ENCODE data around the gene UNC50.

The UNC50 gene

GRCh38 chr2:98583816-98584618, 24.4 kb upstream of the UNC50 start:
- no peaks in the 10 kb centered on the region for H3K27me3 Mint-ChIP-seq (ENCODE audit: low read depth, poor library complexity)
- H3K27ac Mint-ChIP-seq = peak overlapping the region; percentile 80
- TF ChIP-seq CTCF (IDR thresholded peaks at IDR 0.05) = no peak
- no peak overlapping the region for H3K4me3 Mint-ChIP-seq
- peaks cover 43% of the 10 kb centered on the region for H3K4me1 Mint-ChIP-seq
- H3K9me3 Mint-ChIP-seq = no peaks in the 10 kb centered on the region
- DNase-seq = no peak
- peaks cover 13% of the 10 kb centered on the region for H3K36me3 Mint-ChIP-seq (ENCODE audit: low read depth)

GRCh38 chr2:98585386-98585785, 23.0 kb upstream of the UNC50 start:
- no peak overlapping the region for H3K27ac Mint-ChIP-seq
- TF ChIP-seq CTCF (IDR thresholded peaks at IDR 0.05) = no peak

DNA sequence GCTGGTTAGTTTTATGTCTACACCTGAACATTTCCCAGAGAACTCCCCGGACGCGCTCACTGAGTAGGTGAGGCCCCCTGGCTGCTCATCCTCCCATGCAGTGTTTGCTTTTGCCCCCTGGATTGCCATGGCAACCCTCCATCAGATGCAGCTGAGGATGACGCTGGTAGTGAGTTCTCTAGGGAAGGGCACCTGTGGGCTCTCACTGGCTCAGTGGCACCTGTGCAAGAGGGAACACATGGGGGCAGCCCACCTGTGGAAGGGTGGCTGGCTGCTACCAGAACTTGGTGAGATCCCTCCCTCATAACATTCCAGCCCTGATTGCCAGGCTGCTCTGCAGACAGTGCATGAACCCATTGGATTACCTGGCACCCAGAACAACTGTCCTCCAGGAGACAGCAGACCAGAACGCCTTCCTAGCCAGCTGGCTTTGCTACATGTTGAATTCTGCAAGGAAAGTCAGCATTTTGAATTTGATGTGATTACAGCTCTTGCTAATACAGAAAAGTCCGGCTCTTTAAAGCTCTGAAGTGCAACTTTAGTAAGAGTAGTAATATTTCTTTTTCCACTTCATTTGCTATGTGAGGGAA, 21.7 kb upstream of the UNC50 start:
- Mint-ChIP-seq H3K27ac (peak overlapping the region; percentile 82), H3K4me1 (peaks cover 48% of the 10 kb centered on the region), H3K9me3 (no peaks in the 10 kb centered on the region), H3K4me3 (peak overlapping the region; percentile 28), H3K36me3 (ENCODE audit: low read depth) (peaks cover 26% of the 10 kb centered on the region), H3K27me3 (ENCODE audit: low read depth, poor library complexity) (no peaks in the 10 kb centered on the region)
- DNase-seq = peak; percentile 32
- TF ChIP-seq CTCF (IDR thresholded peaks at IDR 0.05) = no peak

More at GRCh38 chr2:98585386-98585785, 23.0 kb upstream of the UNC50 start:
- Mint-ChIP-seq H3K4me3 (no peak overlapping the region), H3K9me3 (no peaks in the 10 kb centered on the region), H3K36me3 (ENCODE audit: low read depth) (peaks cover 13% of the 10 kb centered on the region), H3K4me1 (peaks cover 48% of the 10 kb centered on the region), H3K27me3 (ENCODE audit: low read depth, poor library complexity) (no peaks in the 10 kb centered on the region)
- DNase-seq = no peak

DNA sequence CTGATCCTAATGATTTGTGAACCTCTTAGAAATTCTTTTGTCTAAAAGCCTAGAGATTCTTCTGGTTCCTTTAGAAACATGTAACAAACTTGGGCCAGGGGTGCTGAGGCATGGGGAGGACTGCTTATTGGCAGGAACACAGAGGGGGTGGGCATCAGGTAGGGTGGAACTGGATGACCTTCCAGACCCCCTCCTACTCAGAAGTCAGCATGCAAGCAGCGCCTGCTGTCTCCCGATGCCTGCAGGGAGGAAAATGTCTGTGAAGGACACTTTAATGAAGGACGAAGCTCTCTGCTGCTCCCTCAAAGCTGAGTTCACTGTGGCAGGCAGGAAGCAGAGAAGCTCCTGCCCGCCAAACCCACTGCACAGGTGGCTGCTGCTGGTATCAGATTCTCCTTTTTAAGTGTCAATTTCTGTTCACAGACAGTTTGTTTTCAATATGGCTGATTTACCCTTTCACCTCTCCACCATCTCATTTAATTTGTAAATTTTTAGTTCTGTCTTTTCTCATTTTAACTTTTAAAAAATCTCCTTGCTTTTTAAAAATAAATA, 19.4 kb upstream of the UNC50 start:
- no peak for TF ChIP-seq CTCF (IDR thresholded peaks at IDR 0.05)
- H3K4me3 Mint-ChIP-seq = no peak overlapping the region
- peaks cover 2% of the 10 kb centered on the region for H3K27me3 Mint-ChIP-seq (ENCODE audit: low read depth, poor library complexity)
- peaks cover 7% of the 10 kb centered on the region for H3K9me3 Mint-ChIP-seq
- H3K4me1 Mint-ChIP-seq = peaks cover 45% of the 10 kb centered on the region
- peaks cover 36% of the 10 kb centered on the region for H3K36me3 Mint-ChIP-seq (ENCODE audit: low read depth)
- DNase-seq = no peak
- peak overlapping the region; percentile 36 for H3K27ac Mint-ChIP-seq

GRCh38 chr2:98589489-98589888, 18.9 kb upstream of the UNC50 start:
- peaks cover 9% of the 10 kb centered on the region for H3K9me3 Mint-ChIP-seq
- no peak for DNase-seq
- H3K27ac Mint-ChIP-seq = no peak overlapping the region
- peaks cover 41% of the 10 kb centered on the region for H3K4me1 Mint-ChIP-seq
- peaks cover 2% of the 10 kb centered on the region for H3K27me3 Mint-ChIP-seq (ENCODE audit: low read depth, poor library complexity)
- no peak for TF ChIP-seq CTCF (IDR thresholded peaks at IDR 0.05)
- H3K36me3 Mint-ChIP-seq (ENCODE audit: low read depth) = peaks cover 40% of the 10 kb centered on the region
- no peak overlapping the region for H3K4me3 Mint-ChIP-seq
